Fibroblast of lung (primary cell): ENCODE data around the gene FSIP1. TPM values are rescaled to one million over a fixed set of nuclear protein-coding genes. Genes with fewer than 3 reads are reported as not detected.

Source experiments
- DNase-seq, 2 donors: peaks; one replicate each; pipeline versions ENCODE4 v3.0.0 to v3.0.0-alpha.2; 2010; ENCODE audit warnings: low read depth in 2 of 2
- H2AFZ ChIP-seq: 2 replicates; pipeline ENCODE4 v1.5.1; 2012; ENCODE audit warnings: low read length, control low read depth, inconsistent platforms
- H3K27ac ChIP-seq: 2 replicates; pipeline ENCODE4 v1.5.1; 2011; ENCODE audit warnings: low read length, control low read depth; ENCODE audit not compliant: insufficient read depth
- H3K27me3 ChIP-seq: 2 replicates; pipeline ENCODE4 v1.5.1; 2011; ENCODE audit warnings: mild to moderate bottlenecking, low read length; ENCODE audit not compliant: control insufficient read depth, insufficient read depth
- H3K36me3 ChIP-seq: 2 replicates; pipeline ENCODE4 v1.5.1; 2011; ENCODE audit warnings: low read length; ENCODE audit not compliant: control insufficient read depth, insufficient read depth
- H3K4me1 ChIP-seq: 2 replicates; pipeline ENCODE4 v1.5.1; 2011; ENCODE audit warnings: low read length; ENCODE audit not compliant: control insufficient read depth, insufficient read depth; ENCODE audit errors: extremely low read depth
- H3K4me2 ChIP-seq: 2 replicates; pipeline ENCODE4 v1.5.1; 2011; ENCODE audit warnings: low read length, control low read depth; ENCODE audit not compliant: insufficient read depth; ENCODE audit errors: extremely low read depth
- H3K4me3 ChIP-seq, 4 experiments: fragments of 200-600 bp in 1 of 4; sonication (generic) in 1 of 4; replicated peaks in 1 of 4; 2 replicates each; pipeline ENCODE4 v1.5.1; 2011 to 2016; ENCODE audit warnings: low read length in 4 of 4, low read depth in 3 of 4, mild to moderate bottlenecking in 3 of 4, control low read depth in 2 of 4, inconsistent platforms in 1 of 4, mixed read lengths in 1 of 4; ENCODE audit not compliant: insufficient read depth in 1 of 4; ENCODE audit errors: control extremely low read depth in 1 of 4
- H3K79me2 ChIP-seq: 2 replicates; pipeline ENCODE4 v1.5.1; 2012; ENCODE audit warnings: mild to moderate bottlenecking, low read length, inconsistent platforms; ENCODE audit not compliant: control insufficient read depth, insufficient read depth
- H3K9ac ChIP-seq: 2 replicates; pipeline ENCODE4 v1.5.1; 2011; ENCODE audit warnings: mild to moderate bottlenecking, low read length, control low read depth; ENCODE audit not compliant: insufficient read depth
- H3K9me3 ChIP-seq: 2 replicates; pipeline ENCODE4 v1.5.1; 2012; ENCODE audit warnings: low read depth, low read length; ENCODE audit not compliant: control insufficient read depth, insufficient read depth
- H4K20me1 ChIP-seq: 2 replicates; pipeline ENCODE4 v1.5.1; 2011; ENCODE audit warnings: low read length; ENCODE audit not compliant: control insufficient read depth, insufficient read depth; ENCODE audit errors: extremely low read depth
- EZH2 ChIP-seq: IDR thresholded peaks from 2 replicates; pipeline ENCODE4 v1.5.1; 2012; ENCODE audit warnings: low read length, control low read depth, mild to moderate bottlenecking; ENCODE audit errors: missing control alignments
- polyA plus RNA-seq, 2 donors: library from polyadenylated mRNA; depleted of rRNA in 1 of 2; stranded (reverse) in 1 of 2; unstranded in 1 of 2; fragments of >200 nt; gene quantifications; 2 replicates each; pipeline ENCODE4 v1.2.1, GENCODE V29; 2011 to 2012; ENCODE audit warnings: missing spikeins in 1 of 2
- total RNA-seq: library from RNA; depleted of rRNA; stranded (reverse); fragments of >200 nt; gene quantifications from 2 replicates; pipeline ENCODE4 v1.2.1, GENCODE V29; 2014
- TF ChIP-seq, protein P1 (sequence below), 2 donors: IDR thresholded peaks in 1 of 2; conservative IDR thresholded peaks in 1 of 2; 1 replicate in 1 of 2; 2 replicates in 1 of 2; pipeline ENCODE4 v1.5.1; 2011 to 2012; ENCODE audit warnings: low read length in 2 of 2, control low read depth in 1 of 2, inconsistent platforms in 1 of 2, low read depth in 1 of 2, mild to moderate bottlenecking in 1 of 2

The FSIP1 gene
- total and polyA plus RNA-seq, 2 donors (not counting 1 experiment from before 2014, with no cell fraction given): 0.50 to 5.1 TPM

DNA sequence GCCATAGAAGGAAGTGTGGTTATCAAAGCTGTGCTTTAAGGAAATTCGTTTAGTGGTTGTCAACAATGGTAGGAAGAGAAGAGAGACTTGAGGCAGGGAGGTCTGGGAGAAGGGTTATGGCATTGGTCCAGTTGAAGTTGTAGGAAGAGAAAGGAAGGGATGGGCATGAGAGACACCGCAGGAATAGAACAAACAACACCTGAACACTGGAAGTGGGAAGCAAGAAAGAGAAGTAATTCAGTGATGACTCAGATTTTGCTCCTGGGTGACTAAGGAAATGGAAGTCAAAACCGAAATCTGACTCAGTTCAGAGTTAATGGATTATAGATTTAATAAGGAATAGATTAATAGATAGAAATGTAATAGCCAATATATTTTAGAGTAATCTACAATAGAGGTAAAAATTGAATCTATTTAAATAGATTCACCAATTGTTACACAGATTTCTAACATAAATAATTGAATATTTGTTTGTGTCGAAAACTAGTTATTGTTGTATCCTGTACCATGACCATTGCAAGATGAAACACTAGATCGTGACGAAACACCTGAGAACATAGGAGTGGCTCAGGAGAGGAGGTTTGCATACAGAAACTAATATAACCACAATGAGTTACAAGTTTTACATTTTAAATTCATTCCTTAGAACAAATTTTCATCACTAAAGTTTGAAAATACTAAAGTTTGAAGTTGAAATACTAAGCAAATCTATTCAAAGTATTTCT is 165.7 kb downstream of the FSIP1 start:
- no peaks in the 10 kb centered on the region for H3K36me3 ChIP-seq
- H3K9me3 ChIP-seq: no peaks in the 10 kb centered on the region
- H3K4me1 ChIP-seq: no peaks in the 10 kb centered on the region
- H3K27me3 ChIP-seq: no peaks in the 10 kb centered on the region
- no peak overlapping the region for H3K4me2 ChIP-seq
- H2AFZ ChIP-seq: no peak overlapping the region
- H3K4me3 ChIP-seq: no peak overlapping the region
- H3K9ac ChIP-seq: no peak overlapping the region
- no peak for TF ChIP-seq EZH2
- TF ChIP-seq, protein P1, sequence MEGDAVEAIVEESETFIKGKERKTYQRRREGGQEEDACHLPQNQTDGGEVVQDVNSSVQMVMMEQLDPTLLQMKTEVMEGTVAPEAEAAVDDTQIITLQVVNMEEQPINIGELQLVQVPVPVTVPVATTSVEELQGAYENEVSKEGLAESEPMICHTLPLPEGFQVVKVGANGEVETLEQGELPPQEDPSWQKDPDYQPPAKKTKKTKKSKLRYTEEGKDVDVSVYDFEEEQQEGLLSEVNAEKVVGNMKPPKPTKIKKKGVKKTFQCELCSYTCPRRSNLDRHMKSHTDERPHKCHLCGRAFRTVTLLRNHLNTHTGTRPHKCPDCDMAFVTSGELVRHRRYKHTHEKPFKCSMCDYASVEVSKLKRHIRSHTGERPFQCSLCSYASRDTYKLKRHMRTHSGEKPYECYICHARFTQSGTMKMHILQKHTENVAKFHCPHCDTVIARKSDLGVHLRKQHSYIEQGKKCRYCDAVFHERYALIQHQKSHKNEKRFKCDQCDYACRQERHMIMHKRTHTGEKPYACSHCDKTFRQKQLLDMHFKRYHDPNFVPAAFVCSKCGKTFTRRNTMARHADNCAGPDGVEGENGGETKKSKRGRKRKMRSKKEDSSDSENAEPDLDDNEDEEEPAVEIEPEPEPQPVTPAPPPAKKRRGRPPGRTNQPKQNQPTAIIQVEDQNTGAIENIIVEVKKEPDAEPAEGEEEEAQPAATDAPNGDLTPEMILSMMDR (conservative IDR thresholded peaks at IDR 0.05 in 1 of 2, IDR thresholded peaks at IDR 0.05 in 1 of 2; ENCODE audit: low read depth in 1 of 2, low read length in 2 of 2): no peak
- no peak for DNase-seq
- H3K79me2 ChIP-seq: no peaks in the 10 kb centered on the region
- no peaks in the 10 kb centered on the region for H4K20me1 ChIP-seq
- H3K27ac ChIP-seq: no peak overlapping the region

DNA sequence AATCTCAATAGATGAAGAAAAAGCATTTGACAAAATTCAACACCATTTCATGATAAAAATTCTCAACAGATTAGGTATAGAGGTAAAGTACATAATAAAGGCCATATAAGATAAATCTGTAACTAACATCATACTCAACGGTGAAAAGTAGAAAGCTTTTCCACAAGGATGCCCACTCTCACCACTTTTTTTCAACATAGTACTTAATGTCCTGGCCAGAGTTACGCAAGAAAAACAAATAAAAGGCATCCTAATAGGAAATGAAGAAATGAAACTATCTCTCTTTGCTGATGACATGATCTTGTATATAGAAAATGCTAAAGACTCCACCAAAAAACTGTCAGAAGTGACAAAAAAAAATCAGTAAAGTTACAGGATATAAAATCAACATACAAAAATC is 168.8 kb downstream of the FSIP1 start:
- Histone ChIP-seq H3K4me2 (no peak overlapping the region), H3K36me3 (no peaks in the 10 kb centered on the region), H3K4me1 (no peaks in the 10 kb centered on the region), H3K4me3 (no peak overlapping the region), H3K79me2 (no peaks in the 10 kb centered on the region), H3K9me3 (no peaks in the 10 kb centered on the region), H2AFZ (no peak overlapping the region), H3K27ac (no peak overlapping the region), H3K27me3 (no peaks in the 10 kb centered on the region), H4K20me1 (no peaks in the 10 kb centered on the region), H3K9ac (no peak overlapping the region)
- no peak for DNase-seq
- TF ChIP-seq EZH2: no peak
- TF ChIP-seq, protein P1 (conservative IDR thresholded peaks at IDR 0.05 in 1 of 2, IDR thresholded peaks at IDR 0.05 in 1 of 2; ENCODE audit: low read depth in 1 of 2, low read length in 2 of 2): no peak

DNA sequence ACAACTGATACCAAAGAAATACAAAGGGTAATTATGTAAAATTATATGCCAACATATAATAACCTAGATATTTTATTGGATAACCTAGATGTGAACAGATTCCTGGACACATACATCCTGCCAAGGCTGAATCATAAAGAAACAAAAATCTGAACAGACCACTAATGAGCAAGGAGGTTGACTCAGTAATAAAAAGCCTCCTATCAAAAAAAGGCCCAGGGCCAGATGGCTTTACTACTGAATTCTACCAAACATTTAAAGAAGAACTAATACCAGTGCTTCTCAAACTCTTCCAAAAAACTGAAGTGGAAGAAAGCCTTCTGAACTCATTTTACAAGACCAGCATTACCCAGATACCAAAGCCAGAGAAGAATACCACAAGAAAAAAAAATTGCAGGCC is 169.4 kb downstream of the FSIP1 start:
- Histone ChIP-seq H3K9me3 (no peaks in the 10 kb centered on the region), H3K4me2 (no peak overlapping the region), H3K27ac (no peak overlapping the region), H3K27me3 (no peaks in the 10 kb centered on the region), H3K4me1 (no peaks in the 10 kb centered on the region), H3K9ac (no peak overlapping the region), H4K20me1 (no peaks in the 10 kb centered on the region), H3K36me3 (no peaks in the 10 kb centered on the region), H3K4me3 (no peak overlapping the region), H3K79me2 (no peaks in the 10 kb centered on the region), H2AFZ (no peak overlapping the region)
- TF ChIP-seq EZH2: no peak
- TF ChIP-seq, protein P1 (conservative IDR thresholded peaks at IDR 0.05 in 1 of 2, IDR thresholded peaks at IDR 0.05 in 1 of 2; ENCODE audit: low read depth in 1 of 2, low read length in 2 of 2): no peak
- DNase-seq: no peak
